Heart left ventricle (tissue), 13 donors: ENCODE results near the gene LZTFL1.

Source experiments
- POLR2A ChIP-seq, 2 donors: fragments of 450-650 bp; IDR thresholded peaks; one replicate each; pipeline ENCODE4 v1.6.1; 2017; ENCODE audit warnings: antibody characterized with exemption in 2 of 2, mild to moderate bottlenecking in 2 of 2, moderate library complexity in 2 of 2
- TF ChIP-seq, protein P1 (sequence below), 12 donors: fragments of 200-600 bp; sonication (generic) in 4 of 12; IDR thresholded peaks; one replicate each; pipeline versions ENCODE4 v1.5.0 to v1.8.0; 2018 to 2022; ENCODE audit warnings: antibody characterized with exemption in 12 of 12, mild to moderate bottlenecking in 5 of 12
- donor health status: ischemic (EF 13 %, LVEDD 7.1; RV severe dilation, severe dysfunction).
- donor health status: DM: no; HTN: yes; CAD: no.
- donor health status: DM: no; HTN: no; CAD: no.
- donor health status: ischemic (EF 25% LVEDD 6.9; RV normal size, moderate dysfunction).
- donor health status: ischemic (EF 25% LVEDD 5.7; RV mildly dilated, moderate dysfunction).
- donor health status: ischemic (EF 35%, LVEDD 5.7; RV mildly dilated, moderate dysfunction).
- donor health status: nonischemic (EF 11% LVEDD 7.7; RV severe dilation, severe dysfunction).
- donor health status: DM: yes; HTN: yes; CAD: no.
- donor health status: PGD.
- donor health status: ischemic (EF 29% LVEDD 5.4; RV normal size, mild dysfunction).
- donor health status: nonischemic (EF 23%, LVEDD 6.1; RV moderate dilation, normal function).

DNA sequence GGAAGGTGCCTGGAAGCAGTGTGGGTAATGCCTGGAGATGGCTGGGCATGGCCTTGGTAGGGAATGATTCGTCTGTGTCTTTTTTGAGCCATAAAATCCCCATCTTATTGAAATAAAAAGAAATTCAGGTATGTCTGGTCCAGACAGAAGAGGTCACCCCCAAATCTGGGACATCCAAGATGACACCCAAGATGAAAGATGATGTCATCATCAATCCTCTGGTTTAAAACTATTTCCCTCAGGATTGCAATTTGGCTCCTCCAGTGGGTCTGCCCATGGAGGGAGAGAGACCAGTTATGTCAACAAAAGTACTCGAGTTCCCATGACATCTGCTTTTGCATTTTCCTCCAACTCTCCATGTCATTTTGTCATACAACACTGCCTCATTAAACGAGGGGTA is 27.7 kb upstream of the LZTFL1 start:
- TF ChIP-seq, protein P1, sequence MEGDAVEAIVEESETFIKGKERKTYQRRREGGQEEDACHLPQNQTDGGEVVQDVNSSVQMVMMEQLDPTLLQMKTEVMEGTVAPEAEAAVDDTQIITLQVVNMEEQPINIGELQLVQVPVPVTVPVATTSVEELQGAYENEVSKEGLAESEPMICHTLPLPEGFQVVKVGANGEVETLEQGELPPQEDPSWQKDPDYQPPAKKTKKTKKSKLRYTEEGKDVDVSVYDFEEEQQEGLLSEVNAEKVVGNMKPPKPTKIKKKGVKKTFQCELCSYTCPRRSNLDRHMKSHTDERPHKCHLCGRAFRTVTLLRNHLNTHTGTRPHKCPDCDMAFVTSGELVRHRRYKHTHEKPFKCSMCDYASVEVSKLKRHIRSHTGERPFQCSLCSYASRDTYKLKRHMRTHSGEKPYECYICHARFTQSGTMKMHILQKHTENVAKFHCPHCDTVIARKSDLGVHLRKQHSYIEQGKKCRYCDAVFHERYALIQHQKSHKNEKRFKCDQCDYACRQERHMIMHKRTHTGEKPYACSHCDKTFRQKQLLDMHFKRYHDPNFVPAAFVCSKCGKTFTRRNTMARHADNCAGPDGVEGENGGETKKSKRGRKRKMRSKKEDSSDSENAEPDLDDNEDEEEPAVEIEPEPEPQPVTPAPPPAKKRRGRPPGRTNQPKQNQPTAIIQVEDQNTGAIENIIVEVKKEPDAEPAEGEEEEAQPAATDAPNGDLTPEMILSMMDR (IDR thresholded peaks at IDR 0.05) = no peak
- TF ChIP-seq POLR2A (IDR thresholded peaks at IDR 0.05) = no peak
